ENCODE data around the gene CIRBP. TPM values are rescaled to one million over a fixed set of nuclear protein-coding genes. Genes with fewer than 3 reads are reported as not detected.

The CIRBP gene
- total RNA-seq, 4 donors from 2014 or later = 258 to 623 (median 458) TPM

- H3K27ac ChIP-seq = peak overlapping the region; percentile 95 to 100 (median 100)
- TF ChIP-seq POLR2A (IDR thresholded peaks at IDR 0.05) (no peak), CTCF (IDR thresholded peaks at IDR 0.05) (no peak)
- H3K27me3 ChIP-seq = no peaks in the 10 kb centered on the region
- peaks cover 7 to 51% (median 32%) of the 10 kb centered on the region in 4 donors for H3K4me1 ChIP-seq
- peaks cover 0 to 53% (median 0%) of the 10 kb centered on the region in 3 donors for H3K36me3 ChIP-seq
- H3K4me3 ChIP-seq = peak overlapping the region; percentile 86 to 93 (median 88)
- H3K9me3 ChIP-seq = no peaks in the 10 kb centered on the region
- peak; percentile 80 to 92 (median 81) for DNase-seq
These were observed 17.6 kb upstream of the CIRBP start for GRCh38 chr19:1251330-1252220.

GRCh38 chr19:1252221-1252820, 16.8 kb upstream of the CIRBP start:
- Histone ChIP-seq H3K9me3 (no peaks in the 10 kb centered on the region), H3K27me3 (no peaks in the 10 kb centered on the region), H3K36me3 (peaks cover 0 to 60% (median 0%) of the 10 kb centered on the region in 3 donors), H3K4me3 (peak overlapping the region; percentile 86 to 93 (median 88)), H3K4me1 (peaks cover 7 to 56% (median 32%) of the 10 kb centered on the region in 4 donors), H3K27ac (peak overlapping the region; percentile 95 to 100 (median 100))
- peak; percentile 83 to 91 (median 83) for DNase-seq
- TF ChIP-seq POLR2A (IDR thresholded peaks at IDR 0.05) = no peak
- no peak for TF ChIP-seq CTCF (IDR thresholded peaks at IDR 0.05)

GRCh38 chr19:1252821-1253513, 16.2 kb upstream of the CIRBP start:
- peak overlapping the region; percentile 95 to 100 (median 100) for H3K27ac ChIP-seq
- H3K4me1 ChIP-seq = peaks cover 7 to 56% (median 34%) of the 10 kb centered on the region in 4 donors
- H3K27me3 ChIP-seq = no peaks in the 10 kb centered on the region
- H3K4me3 ChIP-seq = peak overlapping the region; percentile 86 to 93 (median 88)
- TF ChIP-seq POLR2A (IDR thresholded peaks at IDR 0.05) (peak in 1 of 2 donors; percentile 26), CTCF (IDR thresholded peaks at IDR 0.05) (peak in 3 of 6 experiments; percentile 15 to 25 (median 22))
- DNase-seq = peak; percentile 92 to 96 (median 92)
- H3K36me3 ChIP-seq = peaks cover 0 to 67% (median 0%) of the 10 kb centered on the region in 3 donors
- H3K9me3 ChIP-seq = no peaks in the 10 kb centered on the region

- H3K27ac ChIP-seq = peak overlapping the region; percentile 95 to 100 (median 100)
- H3K4me1 ChIP-seq = peaks cover 7 to 61% (median 37%) of the 10 kb centered on the region in 4 donors
- DNase-seq = peak in 1 of 3 donors; percentile 83
These were observed 15.5 kb upstream of the CIRBP start for GRCh38 chr19:1253514-1254080.

More at GRCh38 chr19:1253514-1254080, 15.5 kb upstream of the CIRBP start:
- Histone ChIP-seq H3K27me3 (no peaks in the 10 kb centered on the region), H3K36me3 (peaks cover 0 to 69% (median 0%) of the 10 kb centered on the region in 3 donors), H3K9me3 (no peaks in the 10 kb centered on the region), H3K4me3 (peak overlapping the region; percentile 86 to 93 (median 88))
- TF ChIP-seq CTCF (IDR thresholded peaks at IDR 0.05) = no peak
- TF ChIP-seq POLR2A (IDR thresholded peaks at IDR 0.05) = no peak

Measured in Peyer's patch (tissue), 4 donors.